Upper lobe of right lung (tissue), 1 donor: Measurements from ENCODE around the gene WDR43. TPM values are rescaled to one million over a fixed set of nuclear protein-coding genes. Genes with fewer than 3 reads are reported as not detected.
"Not testable (repeated sequence)": the region's sequence is repeated elsewhere in the genome, so short reads cannot be mapped to it uniquely, and the experiment has no call there.

ENCODE experiments used
- ATAC-seq: fragments of 200-7000 bp; cut with Tn5 transposase; one replicate; pipeline ENCODE4 v1.9.1; 2020; ENCODE audit warnings: mild to moderate bottlenecking, moderate library complexity
- DNase-seq: peaks from one replicate; pipeline ENCODE4 v3.0.0-alpha.2; 2020
- H3K27ac ChIP-seq: fragments of 200-600 bp; one replicate; pipeline ENCODE4 v1.8.0; 2022
- H3K27me3 ChIP-seq: fragments of 200-600 bp; one replicate; pipeline ENCODE4 v1.8.0; 2022; ENCODE audit warnings: mild to moderate bottlenecking
- H3K36me3 ChIP-seq: fragments of 200-600 bp; one replicate; pipeline ENCODE4 v1.8.0; 2022
- H3K4me1 ChIP-seq: fragments of 200-600 bp; one replicate; pipeline ENCODE4 v1.8.0; 2022
- H3K4me3 ChIP-seq: fragments of 200-600 bp; one replicate; pipeline ENCODE4 v1.8.0; 2022; ENCODE audit warnings: mild to moderate bottlenecking
- H3K9me3 ChIP-seq: fragments of 200-600 bp; one replicate; pipeline ENCODE4 v1.8.0; 2022
- intact Hi-C: fragments of 100-400 bp; cut with DNase I; formaldehyde crosslinking; loops from one replicate; pipeline ENCODE4 v1.11.0; 2022
- total RNA-seq: library from RNA; stranded (reverse); fragmentation: NEBNext Ultra II Directional; extraction: Animal tissue kit (Norgen Biotek cat#: 25700); gene quantifications from one replicate; pipeline ENCODE4 v1.2.1, GENCODE V29; 2021
- TF ChIP-seq, protein P1 (sequence below): fragments of 200-600 bp; IDR thresholded peaks from one replicate; pipeline ENCODE4 v1.8.0; 2022; ENCODE audit warnings: antibody characterized with exemption
- donor health status: DM: no; HTN: yes; CAD: no; lungs with severe emphysema.

WDR43 gene
- total RNA-seq, 1 donor from 2014 or later: 27.6 TPM

- TF ChIP-seq, protein P1, sequence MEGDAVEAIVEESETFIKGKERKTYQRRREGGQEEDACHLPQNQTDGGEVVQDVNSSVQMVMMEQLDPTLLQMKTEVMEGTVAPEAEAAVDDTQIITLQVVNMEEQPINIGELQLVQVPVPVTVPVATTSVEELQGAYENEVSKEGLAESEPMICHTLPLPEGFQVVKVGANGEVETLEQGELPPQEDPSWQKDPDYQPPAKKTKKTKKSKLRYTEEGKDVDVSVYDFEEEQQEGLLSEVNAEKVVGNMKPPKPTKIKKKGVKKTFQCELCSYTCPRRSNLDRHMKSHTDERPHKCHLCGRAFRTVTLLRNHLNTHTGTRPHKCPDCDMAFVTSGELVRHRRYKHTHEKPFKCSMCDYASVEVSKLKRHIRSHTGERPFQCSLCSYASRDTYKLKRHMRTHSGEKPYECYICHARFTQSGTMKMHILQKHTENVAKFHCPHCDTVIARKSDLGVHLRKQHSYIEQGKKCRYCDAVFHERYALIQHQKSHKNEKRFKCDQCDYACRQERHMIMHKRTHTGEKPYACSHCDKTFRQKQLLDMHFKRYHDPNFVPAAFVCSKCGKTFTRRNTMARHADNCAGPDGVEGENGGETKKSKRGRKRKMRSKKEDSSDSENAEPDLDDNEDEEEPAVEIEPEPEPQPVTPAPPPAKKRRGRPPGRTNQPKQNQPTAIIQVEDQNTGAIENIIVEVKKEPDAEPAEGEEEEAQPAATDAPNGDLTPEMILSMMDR: no peak
- Histone ChIP-seq H3K27ac (no peak overlapping the region), H3K9me3 (no peaks in the 10 kb centered on the region), H3K27me3 (no peaks in the 10 kb centered on the region), H3K36me3 (no peaks in the 10 kb centered on the region), H3K4me1 (peaks cover 6% of the 10 kb centered on the region), H3K4me3 (no peak overlapping the region)
- intact Hi-C loops: loop anchor here (10.0 kb wide), 1 partner anchor 217 kb away; no protein-coding TSS in a partner anchor
- no peak for ATAC-seq
- DNase-seq: no peak
Measured at GRCh38 chr2:28977176-28977875, 82.9 kb downstream of the WDR43 start.

DNA sequence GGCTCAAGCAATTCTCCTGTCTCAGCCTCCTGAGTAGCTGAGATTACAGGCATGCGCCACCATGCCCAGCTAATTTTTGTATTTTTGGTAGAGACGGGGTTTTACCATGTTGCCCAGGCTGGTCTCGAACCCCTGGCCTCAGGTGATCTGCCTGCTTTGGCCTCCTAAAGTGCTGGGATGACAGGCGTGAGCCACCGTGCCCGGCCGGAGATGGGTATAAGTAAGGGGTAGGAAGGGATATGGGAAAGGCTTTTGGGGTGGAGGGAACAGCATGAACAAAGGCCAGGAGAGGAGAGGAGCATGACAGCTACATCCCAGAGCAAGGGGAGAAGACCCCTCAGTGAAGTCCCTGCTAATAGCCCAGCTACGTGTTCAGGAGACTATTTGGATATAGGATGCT, 83.5 kb downstream of the WDR43 start:
- H3K36me3 ChIP-seq, H3K4me3 ChIP-seq, H3K4me1 ChIP-seq, H3K9me3 ChIP-seq, DNase-seq, ATAC-seq, H3K27me3 ChIP-seq, H3K27ac ChIP-seq: not testable (repeated sequence)
- intact Hi-C loops: loop anchor here (10.0 kb wide), 1 partner anchor 217 kb away; no protein-coding TSS in a partner anchor

DNA sequence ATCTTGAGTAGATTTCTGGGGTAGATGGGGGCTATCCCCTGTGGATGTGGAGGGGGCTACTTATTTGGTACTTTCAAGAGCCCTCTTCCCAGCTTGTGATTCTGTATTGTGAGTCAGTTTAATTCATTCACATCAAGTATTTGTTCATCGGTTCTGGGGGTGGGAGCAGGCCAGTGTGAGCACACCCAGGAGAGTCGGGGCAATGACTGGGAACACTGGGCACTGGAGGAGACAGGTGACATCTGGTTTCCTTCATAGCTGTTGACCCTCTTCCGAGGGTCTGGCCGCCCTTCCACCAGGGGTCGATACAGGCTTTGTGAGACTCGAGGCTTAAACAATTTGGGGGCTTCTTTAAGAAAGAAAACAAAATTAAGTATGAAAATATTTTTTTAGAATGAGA, 84.1 kb downstream of the WDR43 start:
- no peaks in the 10 kb centered on the region for H3K27me3 ChIP-seq
- no peak for DNase-seq
- ATAC-seq: no peak
- TF ChIP-seq, protein P1: no peak
- H3K4me3 ChIP-seq: no peak overlapping the region
- intact Hi-C loops: loop anchor here (10.0 kb wide), 1 partner anchor 216 kb away; no protein-coding TSS in a partner anchor
- H3K27ac ChIP-seq: no peak overlapping the region
- peaks cover 6% of the 10 kb centered on the region for H3K4me1 ChIP-seq
- no peaks in the 10 kb centered on the region for H3K9me3 ChIP-seq
- H3K36me3 ChIP-seq: no peaks in the 10 kb centered on the region

GRCh38 chr2:28979041-28979440, 84.6 kb downstream of the WDR43 start:
- Histone ChIP-seq H3K36me3 (no peaks in the 10 kb centered on the region), H3K27me3 (no peaks in the 10 kb centered on the region), H3K4me1 (peaks cover 6% of the 10 kb centered on the region), H3K27ac (no peak overlapping the region), H3K4me3 (no peak overlapping the region), H3K9me3 (no peaks in the 10 kb centered on the region)
- DNase-seq (no peak), ATAC-seq (no peak)
- TF ChIP-seq, protein P1: no peak
- intact Hi-C loops: loop anchor here (10.0 kb wide), 1 partner anchor 216 kb away; no protein-coding TSS in a partner anchor

- Histone ChIP-seq H3K36me3 (no peaks in the 10 kb centered on the region), H3K27ac (no peak overlapping the region), H3K4me1 (peaks cover 6% of the 10 kb centered on the region), H3K9me3 (no peaks in the 10 kb centered on the region), H3K4me3 (no peak overlapping the region), H3K27me3 (no peaks in the 10 kb centered on the region)
- no peak for ATAC-seq
- TF ChIP-seq, protein P1: no peak
- DNase-seq: no peak
- intact Hi-C loops: loop anchor here (10.0 kb wide), 1 partner anchor 215 kb away; no protein-coding TSS in a partner anchor
Measured at GRCh38 chr2:28979576-28980366, 85.3 kb downstream of the WDR43 start.
